H1 (cell line): ENCODE results near the gene IER5. TPM values are rescaled to one million over a fixed set of nuclear protein-coding genes. Genes with fewer than 3 reads are reported as not detected.

ENCODE experiments used
- CTCF ChIA-PET: fragments of 300-600 bp; sonication (Branson Sonifier 250); formaldehyde crosslinking; loops from one replicate; lab custom pipeline; 2021; ENCODE audit not compliant: partially characterized antibody; lab: Charles Lee
- POLR2A ChIA-PET: fragments of 300-600 bp; sonication (Branson Sonifier 250); formaldehyde crosslinking; loops from one replicate; lab custom pipeline; 2021; ENCODE audit warnings: inconsistent platforms; ENCODE audit not compliant: partially characterized antibody; lab: Charles Lee
- DNase-seq, 2 experiments: peaks; one replicate each; pipeline versions ENCODE4 v3.0.0 to v3.0.0-alpha.2; 2010 to 2022; ENCODE audit warnings: low spot score in 2 of 2, low read depth in 1 of 2, mixed read lengths in 1 of 2
- FAIRE-seq: peaks from 2 replicates; lab custom pipeline; 2011; peaks lifted over from hg19 to GRCh38; lab: Jason Lieb, UNC
- H2AFZ ChIP-seq: 2 replicates; pipeline ENCODE4 v1.8.1; 2012; ENCODE audit warnings: low read length, inconsistent platforms
- H2AK5ac ChIP-seq: 2 replicates; pipeline ENCODE4 v1.6.1; 2013; ENCODE audit warnings: low read depth, low read length
- H2BK120ac ChIP-seq: replicated peaks from 2 replicates; pipeline ENCODE3; 2013; ENCODE audit warnings: low read depth, low read length, inconsistent platforms
- H2BK12ac ChIP-seq: 2 replicates; pipeline ENCODE4 v1.6.1; 2013; ENCODE audit warnings: low read depth, low read length
- H2BK15ac ChIP-seq: 2 replicates; pipeline ENCODE4 v1.6.1; 2013; ENCODE audit warnings: low read length
- H2BK20ac ChIP-seq: 2 replicates; pipeline ENCODE4 v1.6.1; 2013; ENCODE audit warnings: low read length
- H2BK5ac ChIP-seq: 2 replicates; pipeline ENCODE4 v1.6.1; 2013; ENCODE audit warnings: low read depth, low read length
- H3K14ac ChIP-seq: 2 replicates; pipeline ENCODE4 v1.6.1; 2013; ENCODE audit warnings: inconsistent platforms; ENCODE audit not compliant: insufficient read length
- H3K18ac ChIP-seq: 2 replicates; pipeline ENCODE4 v1.6.1; 2013; ENCODE audit warnings: low read length; ENCODE audit errors: extremely low read depth
- H3K23ac ChIP-seq: 2 replicates; pipeline ENCODE4 v1.6.1; 2013; ENCODE audit warnings: inconsistent platforms; ENCODE audit not compliant: insufficient read length
- H3K23me2 ChIP-seq: 2 replicates; pipeline ENCODE4 v1.6.1; 2013; ENCODE audit warnings: low read depth, low read length
- H3K27ac ChIP-seq: 2 replicates; pipeline ENCODE4 v1.6.1; 2011; ENCODE audit warnings: low read depth, low read length, inconsistent platforms
- H3K27me3 ChIP-seq, 4 experiments: replicated peaks in 1 of 4; 1 replicate in 1 of 4; 2 replicates in 3 of 4; pipeline versions ENCODE4 v1.6.1 to v1.8.1; 2011 to 2013; ENCODE audit warnings: low read length in 3 of 4, mild to moderate bottlenecking in 3 of 4, inconsistent platforms in 2 of 4, mixed read lengths in 2 of 4, moderate library complexity in 1 of 4; ENCODE audit not compliant: control insufficient read depth in 3 of 4, insufficient read depth in 3 of 4; ENCODE audit errors: extremely low read depth in 1 of 4
- H3K36me3 ChIP-seq, 4 experiments: 2 replicates each; pipeline versions ENCODE4 v1.6.1 to v1.8.1; 2011 to 2013; ENCODE audit warnings: mild to moderate bottlenecking in 4 of 4, low read length in 3 of 4, moderate library complexity in 2 of 4, control low read depth in 1 of 4, inconsistent platforms in 1 of 4; ENCODE audit not compliant: insufficient read depth in 4 of 4, control insufficient read depth in 2 of 4
- H3K4ac ChIP-seq: replicated peaks from 2 replicates; pipeline ENCODE3; 2013; ENCODE audit warnings: low read length, low read depth, mixed read lengths, inconsistent platforms; ENCODE audit not compliant: insufficient read length
- H3K4me1 ChIP-seq, 4 experiments: replicated peaks in 1 of 4; 1 replicate in 1 of 4; 2 replicates in 3 of 4; pipeline versions ENCODE4 v1.6.1 to v1.8.1; 2011 to 2013; ENCODE audit warnings: low read length in 3 of 4, inconsistent platforms in 2 of 4, mixed read lengths in 1 of 4; ENCODE audit not compliant: insufficient read depth in 4 of 4, control insufficient read depth in 3 of 4
- H3K4me2 ChIP-seq, 2 experiments: 2 replicates each; pipeline versions ENCODE4 v1.6.1 to v1.8.1; 2011 to 2013; ENCODE audit warnings: low read depth in 2 of 2, low read length in 2 of 2, control low read depth in 1 of 2, inconsistent platforms in 1 of 2, mild to moderate bottlenecking in 1 of 2; ENCODE audit not compliant: insufficient read depth in 1 of 2
- H3K4me3 ChIP-seq, 4 experiments: fragments of 200-600, 300-600 bp in 1 of 4; sonication (generic), shearing (Covaris generic), sonication (Bioruptor Twin) in 1 of 4; 2 replicates each; pipeline versions ENCODE4 v1.5.1 to v1.8.1; 2011 to 2016; ENCODE audit warnings: low read length in 4 of 4, low read depth in 3 of 4, control low read depth in 2 of 4, inconsistent platforms in 2 of 4, mild to moderate bottlenecking in 2 of 4, mixed read lengths in 1 of 4, moderate library complexity in 1 of 4; ENCODE audit not compliant: insufficient read depth in 2 of 4; ENCODE audit errors: extremely low read depth in 1 of 4
- H3K56ac ChIP-seq: replicated peaks from 2 replicates; pipeline ENCODE3; 2013; ENCODE audit warnings: low read depth, mild to moderate bottlenecking, mixed read lengths, low read length, inconsistent platforms; ENCODE audit not compliant: insufficient read length
- H3K79me1 ChIP-seq: 2 replicates; pipeline ENCODE4 v1.6.1; 2013; ENCODE audit warnings: low read depth, low read length, control low read depth
- H3K79me2 ChIP-seq, 2 experiments: 2 replicates each; pipeline versions ENCODE4 v1.6.1 to v1.8.1; 2012 to 2013; ENCODE audit warnings: low read length in 2 of 2, mild to moderate bottlenecking in 2 of 2, inconsistent platforms in 1 of 2; ENCODE audit not compliant: insufficient read depth in 2 of 2, control insufficient read depth in 1 of 2
- H3K9ac ChIP-seq, 4 experiments: replicated peaks in 1 of 4; 1 replicate in 1 of 4; 2 replicates in 3 of 4; pipeline versions ENCODE4 v1.6.1 to v1.8.1; 2011 to 2013; ENCODE audit warnings: low read depth in 3 of 4, low read length in 3 of 4, control low read depth in 2 of 4, mild to moderate bottlenecking in 2 of 4, moderate library complexity in 2 of 4, inconsistent platforms in 1 of 4; ENCODE audit errors: extremely low read depth in 1 of 4
- H3K9me3 ChIP-seq, 2 experiments: 2 replicates each; pipeline versions ENCODE4 v1.6.1 to v1.8.1; 2012 to 2013; ENCODE audit warnings: mild to moderate bottlenecking in 2 of 2, moderate library complexity in 2 of 2, control low read depth in 1 of 2, inconsistent platforms in 1 of 2, low read depth in 1 of 2, low read length in 1 of 2, mixed read lengths in 1 of 2; ENCODE audit not compliant: insufficient read depth in 2 of 2
- H4K20me1 ChIP-seq, 2 experiments: replicated peaks in 1 of 2; 2 replicates each; pipeline versions ENCODE3 to v1.8.1; 2011 to 2013; ENCODE audit warnings: inconsistent platforms in 2 of 2, low read length in 2 of 2, mild to moderate bottlenecking in 1 of 2; ENCODE audit not compliant: insufficient read depth in 2 of 2, control insufficient read depth in 1 of 2
- H4K5ac ChIP-seq: 2 replicates; pipeline ENCODE4 v1.6.1; 2013; ENCODE audit warnings: low read length, low read depth, mixed read lengths, inconsistent platforms; ENCODE audit not compliant: insufficient read length
- H4K8ac ChIP-seq: 2 replicates; pipeline ENCODE4 v1.8.0; 2013; ENCODE audit warnings: mild to moderate bottlenecking, moderate library complexity, low read length, inconsistent platforms; ENCODE audit not compliant: insufficient read depth; ENCODE audit errors: extremely low read depth
- H4K91ac ChIP-seq: replicated peaks from 2 replicates; pipeline ENCODE3; 2013; ENCODE audit warnings: low read length, mixed read lengths, inconsistent platforms; ENCODE audit not compliant: insufficient read length
- BRCA1 ChIP-seq: IDR thresholded peaks from 2 replicates; pipeline ENCODE4 v1.6.1; 2012; ENCODE audit warnings: low read depth, low read length, improper control_type of control experiment
- CHD2 ChIP-seq: IDR thresholded peaks from 2 replicates; pipeline ENCODE4 v1.6.1; 2012; ENCODE audit warnings: low read length, improper control_type of control experiment
- CREB1 ChIP-seq: IDR thresholded peaks from 2 replicates; pipeline ENCODE4 v1.6.1; 2012; ENCODE audit warnings: inconsistent platforms
- EZH2 ChIP-seq: fragments of 200-600 bp; sonication (generic); IDR thresholded peaks from 2 replicates; pipeline ENCODE4 v1.7.1; 2012; ENCODE audit warnings: low read depth, mild to moderate bottlenecking, moderate library complexity, low read length, inconsistent platforms; ENCODE audit not compliant: severe bottlenecking
- FOSL1 ChIP-seq: IDR thresholded peaks from 2 replicates; pipeline ENCODE4 v1.6.1; 2011; ENCODE audit warnings: mild to moderate bottlenecking, low read depth, low read length, moderate library complexity; ENCODE audit not compliant: insufficient read depth
- GTF2F1 ChIP-seq: IDR thresholded peaks from 2 replicates; pipeline ENCODE4 v1.6.1; 2012; ENCODE audit warnings: low read depth, low read length, improper control_type of control experiment, borderline replicate concordance
- JUN ChIP-seq: IDR thresholded peaks from 2 replicates; pipeline ENCODE4 v1.6.1; 2011; ENCODE audit warnings: low read depth, mild to moderate bottlenecking, improper control_type of control experiment, low read length
- NRF1 ChIP-seq: IDR thresholded peaks from 2 replicates; pipeline ENCODE4 v1.6.1; 2011; ENCODE audit warnings: mild to moderate bottlenecking, low read depth, low read length, improper control_type of control experiment
- POLR2A ChIP-seq, 2 experiments: IDR thresholded peaks; 1 replicate in 1 of 2; 2 replicates in 1 of 2; pipeline ENCODE4 v1.6.1; 2011; ENCODE audit warnings: low read depth in 2 of 2, low read length in 2 of 2, mild to moderate bottlenecking in 2 of 2; ENCODE audit errors: control extremely low read depth in 1 of 2
- POLR2AphosphoS5 ChIP-seq: IDR thresholded peaks from 2 replicates; pipeline ENCODE4 v1.6.1; 2011; ENCODE audit warnings: low read depth, low read length
- RFX5 ChIP-seq: IDR thresholded peaks from 2 replicates; pipeline ENCODE4 v1.6.1; 2011; ENCODE audit warnings: low read depth, low read length, improper control_type of control experiment, borderline replicate concordance
- RXRA ChIP-seq: IDR thresholded peaks from 2 replicates; pipeline ENCODE4 v1.6.1; 2011; ENCODE audit warnings: low read depth, mild to moderate bottlenecking, low read length, moderate library complexity; ENCODE audit not compliant: insufficient read depth
- SP2 ChIP-seq: IDR thresholded peaks from 2 replicates; pipeline ENCODE4 v1.6.1; 2012; ENCODE audit warnings: mild to moderate bottlenecking, low read length, inconsistent platforms
- WGBS, 2 experiments: shearing (Covaris generic) in 1 of 2; methylation state at CpG; one replicate each; pipeline versions ENCODE4 v1.1.6 to v1.1.7; 2013 to 2015; ENCODE audit warnings: low lambda C conversion rate in 2 of 2, mixed read lengths in 2 of 2, inconsistent platforms in 1 of 2, low coverage in 1 of 2, missing lambda C conversion rate in 1 of 2; ENCODE audit not compliant: insufficient replicate concordance in 2 of 2, insufficient coverage in 1 of 2, insufficient read length in 1 of 2; ENCODE audit errors: extremely low coverage in 1 of 2, missing lambda C conversion rate in 1 of 2; 5-methylcytosine and 5-hydroxymethylcytosine counted together
- polyA plus RNA-seq, 7 experiments: library from polyadenylated mRNA; depleted of rRNA in 3 of 7; stranded (reverse) in 5 of 7; unstranded in 2 of 7; fragments of >200 nt in 5 of 7; fragments of 200-250 nt in 2 of 7; gene quantifications; 1 replicate in 5 of 7; 2 replicates in 1 of 7; 4 replicates in 1 of 7; pipeline versions ENCODE4 v1.2.1 to v1.2.3, GENCODE V29; 2011 to 2013; ENCODE audit warnings: missing spikeins in 2 of 7, mixed read lengths in 2 of 7
- total RNA-seq: library from RNA; stranded (reverse); fragmentation: NEBNext Ultra II Directional; extraction: Animal tissue kit (Norgen Biotek cat#: 25700); gene quantifications from 2 replicates; pipeline ENCODE4 v1.2.1, GENCODE V29; 2021
- TF ChIP-seq, protein P1 (sequence below): IDR thresholded peaks from 2 replicates; pipeline ENCODE4 v1.6.1; 2011; ENCODE audit warnings: low read depth, mild to moderate bottlenecking, low read length; ENCODE audit not compliant: insufficient read depth

The IER5 gene
- total and polyA plus RNA-seq, 2 of the 8 experiments (the other 6 are each of a cell fraction or from before 2014, with no cell fraction given): 3.5 to 7.7 TPM

DNA sequence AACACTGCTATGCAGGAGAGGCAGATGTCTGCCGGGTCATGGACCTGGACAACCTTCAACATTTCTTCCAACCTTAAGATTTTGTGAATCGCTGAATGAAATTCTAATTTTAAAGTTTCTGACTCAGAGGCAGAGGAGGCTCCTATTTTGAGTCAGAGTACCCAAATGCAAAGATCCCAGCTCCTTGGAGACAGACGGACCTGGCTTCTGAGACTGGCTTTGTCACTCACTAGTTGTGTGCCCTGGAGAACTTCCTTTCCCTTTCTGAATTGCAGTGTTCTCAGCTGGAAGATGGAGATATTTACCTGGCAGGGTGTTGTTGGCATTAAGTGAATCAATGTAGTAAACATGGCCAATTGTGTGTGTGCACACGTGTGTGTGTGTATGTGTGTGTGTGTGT, 51.9 kb downstream of the IER5 start:
- 87% methylated on average over 4 of the region's 4 CpGs; no CpG with 5 or more reads in 1 of the 2 experiments for WGBS, 2 experiments
- no peaks in the 10 kb centered on the region for H3K79me1 ChIP-seq
- no peak overlapping the region for H2AK5ac ChIP-seq
- no peak for FAIRE-seq
- H3K23ac ChIP-seq: no peak overlapping the region
- no peak overlapping the region for H3K4me3 ChIP-seq
- H4K20me1 ChIP-seq: no peaks in the 10 kb centered on the region
- peak overlapping the region; percentile 46; the same call in 1 of the 2 replicates for H2BK15ac ChIP-seq
- no peak overlapping the region for H4K8ac ChIP-seq
- no peak overlapping the region for H3K56ac ChIP-seq
- POLR2A ChIA-PET: interaction anchor here (1.0 to 6.5 kb wide), 4 partner anchors 35 to 102 kb away, joined by 3 to 71 read pairs (median 16); partner anchors contain the start of gene IER5
- no peaks in the 10 kb centered on the region for H3K36me3 ChIP-seq
- H3K23me2 ChIP-seq: peaks cover 7% of the 10 kb centered on the region; the same call in 1 of the 2 replicates
- no peak overlapping the region for H2BK120ac ChIP-seq
- TF ChIP-seq, protein P1, sequence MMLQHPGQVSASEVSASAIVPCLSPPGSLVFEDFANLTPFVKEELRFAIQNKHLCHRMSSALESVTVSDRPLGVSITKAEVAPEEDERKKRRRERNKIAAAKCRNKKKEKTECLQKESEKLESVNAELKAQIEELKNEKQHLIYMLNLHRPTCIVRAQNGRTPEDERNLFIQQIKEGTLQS: no peak
- TF ChIP-seq CREB1 (no peak), SP2 (no peak), FOSL1 (no peak), POLR2A (IDR thresholded peaks at IDR 0.05; ENCODE audit: control extremely low read depth in 1 of 2, low read depth in 2 of 2, low read length in 2 of 2) (no peak), EZH2 (no peak), NRF1 (no peak), RFX5 (no peak), CHD2 (no peak), BRCA1 (no peak), POLR2AphosphoS5 (no peak), JUN (no peak), GTF2F1 (no peak), RXRA (no peak)
- H3K79me2 ChIP-seq: no peaks in the 10 kb centered on the region
- H4K5ac ChIP-seq: no peak overlapping the region
- no peak overlapping the region for H3K4ac ChIP-seq
- H2BK5ac ChIP-seq: no peak overlapping the region
- H3K4me1 ChIP-seq: peaks cover 0 to 3% (median 2%) of the 10 kb centered on the region in 4 experiments; a peak in 3 of 7 replicates
- H2BK12ac ChIP-seq: 0 out of 2 replicates have a peak overlapping the region, but pooled peaks have one; percentile 60
- H3K27ac ChIP-seq: no peak overlapping the region
- no peak overlapping the region for H3K18ac ChIP-seq
- H3K9ac ChIP-seq: no peak overlapping the region
- H2AFZ ChIP-seq: no peak overlapping the region
- no peak for DNase-seq
- CTCF ChIA-PET: interaction anchor here (0.9 to 9.0 kb wide), 19 partner anchors 8 to 196 kb away, joined by 3 to 142 read pairs (median 8); partner anchors contain the start of gene MR1
- H3K9me3 ChIP-seq: no peaks in the 10 kb centered on the region
- no peak overlapping the region for H3K4me2 ChIP-seq
- H4K91ac ChIP-seq: no peak overlapping the region
- no peak overlapping the region for H3K14ac ChIP-seq
- no peak overlapping the region; the same call in 1 of the 2 replicates for H2BK20ac ChIP-seq
- H3K27me3 ChIP-seq: peaks cover 0 to 2% (median under 1%) of the 10 kb centered on the region in 4 experiments; a peak in 1 of 7 replicates
